Measurements from ENCODE around the gene KRT85.

DNA sequence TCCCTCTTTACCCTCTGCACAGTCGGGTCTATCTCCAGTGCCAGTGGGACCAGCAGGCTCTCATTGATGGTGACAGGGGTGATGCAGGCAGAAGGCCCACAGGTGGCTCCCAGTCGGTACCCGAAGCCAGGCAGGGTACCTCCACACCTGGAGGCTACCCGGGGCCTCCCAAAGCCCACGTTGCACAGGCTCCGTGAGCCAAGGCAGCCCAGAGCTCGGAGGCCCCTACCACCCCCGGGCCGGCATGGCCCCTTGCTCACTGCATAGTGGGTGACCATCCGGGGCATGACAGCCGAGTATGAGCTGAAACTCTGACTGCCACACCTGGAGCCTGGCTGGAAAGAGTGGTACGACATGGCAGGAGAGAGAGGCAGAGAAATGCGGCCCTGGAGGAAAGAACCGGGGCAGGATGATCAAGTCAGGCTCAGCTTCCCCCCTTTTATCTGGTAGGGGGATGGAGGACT lies 38.7 kb upstream of the KRT85 start, which contains the start of gene KRT82:
- TF ChIP-seq EZH2 (optimal IDR thresholded peaks at IDR 0.05; ENCODE audit: low read depth, low read length): no peak
- TF ChIP-seq, protein P1, sequence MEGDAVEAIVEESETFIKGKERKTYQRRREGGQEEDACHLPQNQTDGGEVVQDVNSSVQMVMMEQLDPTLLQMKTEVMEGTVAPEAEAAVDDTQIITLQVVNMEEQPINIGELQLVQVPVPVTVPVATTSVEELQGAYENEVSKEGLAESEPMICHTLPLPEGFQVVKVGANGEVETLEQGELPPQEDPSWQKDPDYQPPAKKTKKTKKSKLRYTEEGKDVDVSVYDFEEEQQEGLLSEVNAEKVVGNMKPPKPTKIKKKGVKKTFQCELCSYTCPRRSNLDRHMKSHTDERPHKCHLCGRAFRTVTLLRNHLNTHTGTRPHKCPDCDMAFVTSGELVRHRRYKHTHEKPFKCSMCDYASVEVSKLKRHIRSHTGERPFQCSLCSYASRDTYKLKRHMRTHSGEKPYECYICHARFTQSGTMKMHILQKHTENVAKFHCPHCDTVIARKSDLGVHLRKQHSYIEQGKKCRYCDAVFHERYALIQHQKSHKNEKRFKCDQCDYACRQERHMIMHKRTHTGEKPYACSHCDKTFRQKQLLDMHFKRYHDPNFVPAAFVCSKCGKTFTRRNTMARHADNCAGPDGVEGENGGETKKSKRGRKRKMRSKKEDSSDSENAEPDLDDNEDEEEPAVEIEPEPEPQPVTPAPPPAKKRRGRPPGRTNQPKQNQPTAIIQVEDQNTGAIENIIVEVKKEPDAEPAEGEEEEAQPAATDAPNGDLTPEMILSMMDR (IDR thresholded peaks at IDR 0.05; ENCODE audit: low read length): no peak
- no peak for TF ChIP-seq EZH2phosphoT487 (IDR thresholded peaks at IDR 0.05; ENCODE audit: low read length)
